ENCODE data around the gene VGLL1. TPM values are rescaled to one million over a fixed set of nuclear protein-coding genes. Genes with fewer than 3 reads are reported as not detected.

Gene VGLL1
- total and polyA plus RNA-seq, 4 donors, result not detected

- TF ChIP-seq RAD21 (IDR thresholded peaks at IDR 0.05), result no peak
- TF ChIP-seq FOXA1 (IDR thresholded peaks at IDR 0.05), result no peak
- no peak for TF ChIP-seq GABPA (IDR thresholded peaks at IDR 0.05 in 1 of 2, conservative IDR thresholded peaks at IDR 0.05 in 1 of 2)
- no peak for TF ChIP-seq TAF1 (conservative IDR thresholded peaks at IDR 0.05)
- no peak for TF ChIP-seq ZBTB33 (IDR thresholded peaks at IDR 0.05)
- DNase-seq (ENCODE audit: low spot score), result no peak
- Histone ChIP-seq H3K36me3 (ENCODE audit: control insufficient read depth in 4 of 4, insufficient read depth in 3 of 4, low read depth in 1 of 4, low read length in 3 of 4) (no peaks in the 10 kb centered on the region), H3K9ac (ENCODE audit: low read depth in 1 of 2, low read length in 2 of 2) (no peak overlapping the region), H3K4me1 (ENCODE audit: control insufficient read depth in 4 of 4, insufficient read depth in 4 of 4, low read length in 3 of 4) (peaks cover 0 to 2% (median under 1%) of the 10 kb centered on the region in 4 donors), H3K27ac (ENCODE audit: low read depth in 1 of 2, low read length in 2 of 2) (no peak overlapping the region), H3K4me3 (ENCODE audit: low read depth in 1 of 3, low read length in 3 of 3) (no peak overlapping the region), H3K27me3 (ENCODE audit: control insufficient read depth in 4 of 4, insufficient read depth in 4 of 4, low read length in 3 of 4) (peaks cover 0 to 7% (median 0%) of the 10 kb centered on the region in 4 donors), H3K9me3 (ENCODE audit: control insufficient read depth in 4 of 4, low read length in 3 of 4) (no peaks in the 10 kb centered on the region)
- 30% methylated on average over 1 of the region's 1 CpG for WGBS
Observed at GRCh38 chrX:136493011-136493410, 39.0 kb upstream of the VGLL1 start.

- no peak for DNase-seq (ENCODE audit: low spot score)
- no peaks in the 10 kb centered on the region for H3K9me3 ChIP-seq (ENCODE audit: control insufficient read depth in 4 of 4, low read length in 3 of 4)
- no peak overlapping the region for H3K9ac ChIP-seq (ENCODE audit: low read depth in 1 of 2, low read length in 2 of 2)
- peaks cover 0 to 9% (median under 1%) of the 10 kb centered on the region in 4 donors for H3K4me1 ChIP-seq (ENCODE audit: control insufficient read depth in 4 of 4, insufficient read depth in 4 of 4, low read length in 3 of 4)
- 81% methylated on average over 4 of the region's 4 CpGs for WGBS
- H3K27ac ChIP-seq (ENCODE audit: low read depth in 1 of 2, low read length in 2 of 2), result no peak overlapping the region
- no peak overlapping the region for H3K4me3 ChIP-seq (ENCODE audit: low read depth in 1 of 3, low read length in 3 of 3)
- TF ChIP-seq YY1 (IDR thresholded peaks at IDR 0.05), result no peak
- no peak for TF ChIP-seq ATF3 (IDR thresholded peaks at IDR 0.05)
- no peak for TF ChIP-seq MAX (IDR thresholded peaks at IDR 0.05)
- no peak for TF ChIP-seq RXRA (IDR thresholded peaks at IDR 0.05)
- no peak for TF ChIP-seq HNF4G (IDR thresholded peaks at IDR 0.05)
- TF ChIP-seq ZBTB33 (IDR thresholded peaks at IDR 0.05), result no peak
- TF ChIP-seq HNF4A (conservative IDR thresholded peaks at IDR 0.05), result no peak
- TF ChIP-seq TAF1 (conservative IDR thresholded peaks at IDR 0.05), result no peak
- TF ChIP-seq FOXA2 (IDR thresholded peaks at IDR 0.05), result no peak
- TF ChIP-seq SP1 (IDR thresholded peaks at IDR 0.05), result no peak
- TF ChIP-seq CTCF (IDR thresholded peaks at IDR 0.05; ENCODE audit: low read depth, low read length, missing input control), result no peak
- no peak for TF ChIP-seq EGR1 (IDR thresholded peaks at IDR 0.05; ENCODE audit: low read depth in 2 of 2)
- no peak for TF ChIP-seq FOXA1 (IDR thresholded peaks at IDR 0.05)
- TF ChIP-seq RAD21 (IDR thresholded peaks at IDR 0.05), result no peak
- no peaks in the 10 kb centered on the region for H3K36me3 ChIP-seq (ENCODE audit: control insufficient read depth in 4 of 4, insufficient read depth in 3 of 4, low read depth in 1 of 4, low read length in 3 of 4)
- H3K27me3 ChIP-seq (ENCODE audit: control insufficient read depth in 4 of 4, insufficient read depth in 4 of 4, low read length in 3 of 4), result peaks cover 0 to 3% (median 0%) of the 10 kb centered on the region in 4 donors
Observed at GRCh38 chrX:136495043-136495442, 37.0 kb upstream of the VGLL1 start.
